ENCODE measurements around the gene S100A4.
"Not testable (repeated sequence)": the region's sequence is repeated elsewhere in the genome, so short reads cannot be mapped to it uniquely, and the experiment has no call there.

The S100A4 gene

DNA sequence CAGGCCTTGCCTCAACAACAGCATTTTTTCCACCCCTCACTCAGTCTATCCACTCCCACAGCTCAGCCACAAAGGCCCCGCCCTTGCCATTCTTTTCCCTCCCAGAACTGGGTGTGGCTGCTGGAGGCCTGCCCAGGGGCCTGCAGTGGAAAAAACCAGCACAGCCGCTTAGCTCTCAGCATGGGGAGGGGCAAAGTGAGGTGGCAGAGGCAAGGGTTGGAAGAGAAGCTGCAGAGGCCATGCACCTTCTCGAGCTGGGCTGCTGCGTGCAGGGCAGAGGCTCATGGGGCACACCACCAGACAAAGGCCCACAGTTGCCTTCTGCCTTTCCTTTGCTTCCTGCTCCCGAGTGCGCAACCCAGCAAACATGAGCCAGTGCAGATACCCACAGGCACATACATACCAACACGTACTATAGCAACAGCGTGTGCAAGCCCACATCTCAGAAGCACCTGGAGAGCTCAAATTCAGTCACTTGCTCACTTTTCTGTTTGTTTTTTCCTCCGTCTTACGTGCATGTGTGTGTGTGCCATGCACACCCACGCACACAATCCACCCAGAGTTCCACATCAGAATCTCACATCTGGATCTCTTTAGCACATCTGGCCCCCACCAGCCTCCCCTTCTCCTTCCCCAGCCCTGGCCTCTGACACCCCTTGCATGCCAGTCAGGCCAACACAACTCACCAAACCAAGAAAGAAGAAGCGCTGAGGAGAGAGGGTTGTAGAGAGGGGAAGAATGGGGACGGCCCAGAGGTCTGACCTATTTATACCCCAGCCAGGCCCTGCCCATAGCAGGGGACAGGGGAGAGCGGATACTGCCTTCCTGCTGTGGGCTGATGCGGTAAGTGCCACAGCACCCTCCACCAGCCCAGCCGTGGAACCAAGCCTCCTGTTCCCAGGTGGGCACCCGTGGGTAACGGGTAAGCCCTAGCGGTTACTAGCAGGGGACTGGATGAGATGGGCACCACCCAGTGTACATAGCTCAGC is at the start of gene S100A4:
Gene S100A4, minus strand, starts transcription at position 740 of the 989 bp plus-strand sequence. CDS start 1,012 bp downstream, outside the sequence.
- H3K9me3 Mint-ChIP-seq: no peaks in the 10 kb centered on the region
- peak within 1 kb of the TSS; percentile 81 for H3K4me3 Mint-ChIP-seq
- H3K27ac Mint-ChIP-seq: peak within 1 kb of the TSS; percentile 97
- peaks cover 25% of the 10 kb centered on the region for H3K36me3 Mint-ChIP-seq (ENCODE audit: low read depth)
- peaks cover 73% of the 10 kb centered on the region for H3K4me1 Mint-ChIP-seq (ENCODE audit: low read depth)
- no peaks in the 10 kb centered on the region for H3K27me3 Mint-ChIP-seq
- DNase-seq: peak; percentile 96

DNA sequence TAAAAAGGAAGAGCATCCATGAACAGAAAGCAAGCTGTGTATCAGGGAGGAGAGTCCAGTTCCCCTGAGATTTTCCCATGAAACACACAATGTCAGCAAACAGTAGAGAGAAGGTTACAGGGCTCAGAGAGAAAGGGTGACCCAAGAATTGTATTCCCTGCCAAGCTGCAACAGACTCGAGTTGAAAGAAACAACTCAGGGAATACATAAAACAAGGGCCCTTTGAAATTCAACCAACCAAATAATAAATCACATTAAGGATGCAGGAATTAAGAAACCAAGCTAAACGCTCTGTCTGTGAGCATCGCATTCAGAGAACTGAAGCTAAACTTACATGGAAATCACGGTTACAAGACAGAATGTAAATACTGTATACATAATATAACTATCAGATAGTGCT is 47.1 kb upstream of the S100A4 start:
- Mint-ChIP-seq H3K4me3 (no peak overlapping the region), H3K9me3 (no peaks in the 10 kb centered on the region), H3K36me3 (ENCODE audit: low read depth) (no peaks in the 10 kb centered on the region), H3K27me3 (no peaks in the 10 kb centered on the region), H3K4me1 (ENCODE audit: low read depth) (peaks cover 9% of the 10 kb centered on the region), H3K27ac (no peak overlapping the region)
- DNase-seq: no peak

DNA sequence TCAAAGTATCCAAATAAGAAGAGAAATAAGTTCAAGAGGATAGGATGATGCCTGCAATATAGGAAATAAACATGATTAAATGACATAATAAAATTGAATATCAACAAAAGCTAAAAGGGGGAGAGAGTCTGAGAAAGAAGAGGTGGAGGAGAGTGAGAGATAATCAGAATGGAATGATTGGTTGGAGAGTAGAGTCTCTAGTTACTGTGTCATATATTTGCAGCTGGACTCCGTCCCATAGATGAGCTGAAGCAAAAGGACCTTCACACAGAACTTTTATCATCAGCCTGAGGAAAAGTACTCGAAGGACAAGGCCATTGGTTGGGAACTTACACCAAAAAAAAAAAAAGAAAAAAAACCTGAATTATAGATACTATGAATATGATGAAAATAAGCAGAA is 42.9 kb upstream of the S100A4 start:
- Mint-ChIP-seq H3K4me3 (no peak overlapping the region), H3K27ac (no peak overlapping the region)

DNA sequence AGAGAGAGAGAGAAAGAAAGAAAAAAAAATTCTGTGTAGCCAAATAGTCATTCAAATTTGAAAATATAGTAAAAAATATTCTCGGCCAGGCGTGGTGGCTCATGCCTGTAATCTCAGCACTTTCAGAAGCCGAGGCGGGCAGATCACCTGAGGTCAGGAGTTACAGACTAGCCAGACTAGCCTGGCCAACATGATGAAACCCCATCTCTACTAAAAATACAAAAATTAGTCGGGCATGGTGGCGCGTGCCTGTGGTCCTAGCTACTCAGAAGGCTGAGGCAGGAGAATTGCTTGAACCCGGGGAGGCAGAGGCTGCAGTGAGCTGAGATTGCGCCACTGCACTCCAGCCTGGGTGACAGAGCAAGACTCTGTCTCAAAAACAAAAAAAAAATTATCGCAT is 42.4 kb upstream of the S100A4 start:
- H3K9me3 Mint-ChIP-seq; H3K4me3 Mint-ChIP-seq; DNase-seq; H3K27ac Mint-ChIP-seq; H3K4me1 Mint-ChIP-seq (ENCODE audit: low read depth); H3K36me3 Mint-ChIP-seq (ENCODE audit: low read depth); H3K27me3 Mint-ChIP-seq: not testable (repeated sequence)

More for the DNA sequence above, 42.9 kb upstream of the S100A4 start:
- DNase-seq: no peak
- no peaks in the 10 kb centered on the region for H3K4me1 Mint-ChIP-seq (ENCODE audit: low read depth)
- no peaks in the 10 kb centered on the region for H3K9me3 Mint-ChIP-seq
- no peaks in the 10 kb centered on the region for H3K36me3 Mint-ChIP-seq (ENCODE audit: low read depth)
- H3K27me3 Mint-ChIP-seq: peaks cover 4% of the 10 kb centered on the region

DNA sequence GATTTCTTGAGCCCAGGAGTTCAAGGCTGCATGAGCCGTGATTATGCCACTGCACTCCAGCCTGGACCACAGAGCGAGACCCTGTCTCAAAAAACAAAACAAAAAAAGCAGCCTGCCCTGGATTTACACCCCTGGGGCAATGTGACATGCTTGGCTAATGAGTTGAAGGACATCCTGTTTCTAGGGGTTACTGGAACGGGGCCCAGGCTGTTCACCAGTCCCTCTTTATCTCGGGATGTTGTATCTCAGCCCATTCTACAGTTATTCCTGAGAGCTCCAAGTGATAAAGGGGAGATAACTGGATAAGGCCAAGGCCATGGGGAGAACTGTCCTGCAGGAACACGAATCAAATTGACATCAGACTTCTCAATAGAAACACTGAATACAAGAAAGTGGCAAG is 41.7 kb upstream of the S100A4 start:
- Mint-ChIP-seq H3K36me3 (ENCODE audit: low read depth) (no peaks in the 10 kb centered on the region), H3K9me3 (no peaks in the 10 kb centered on the region), H3K4me1 (ENCODE audit: low read depth) (no peaks in the 10 kb centered on the region), H3K4me3 (no peak overlapping the region), H3K27ac (no peak overlapping the region), H3K27me3 (peaks cover 4% of the 10 kb centered on the region)
- no peak for DNase-seq

DNA sequence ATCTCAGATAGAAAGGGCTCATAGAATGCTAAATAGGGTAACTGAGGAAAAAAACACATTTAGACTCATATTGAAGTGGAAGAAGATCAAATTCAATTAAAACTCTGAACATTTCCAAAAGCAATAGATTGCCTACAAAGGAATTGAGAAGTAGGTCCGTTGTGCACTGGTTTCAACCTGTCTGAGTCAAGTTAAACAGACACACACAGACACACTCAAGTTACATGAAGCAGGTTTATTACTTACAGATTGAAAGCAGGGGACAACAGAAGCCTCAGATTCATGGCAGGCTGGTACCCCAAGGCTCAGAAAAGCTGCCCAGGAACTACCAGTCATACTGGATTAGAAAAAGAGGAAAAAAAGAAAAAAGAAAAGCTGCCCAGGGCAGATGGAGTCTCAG is 40.7 kb upstream of the S100A4 start:
- Mint-ChIP-seq H3K4me3 (no peak overlapping the region), H3K4me1 (ENCODE audit: low read depth) (no peaks in the 10 kb centered on the region), H3K36me3 (ENCODE audit: low read depth) (no peaks in the 10 kb centered on the region), H3K27ac (no peak overlapping the region), H3K27me3 (peaks cover 4% of the 10 kb centered on the region), H3K9me3 (no peaks in the 10 kb centered on the region)
- DNase-seq: no peak

DNA sequence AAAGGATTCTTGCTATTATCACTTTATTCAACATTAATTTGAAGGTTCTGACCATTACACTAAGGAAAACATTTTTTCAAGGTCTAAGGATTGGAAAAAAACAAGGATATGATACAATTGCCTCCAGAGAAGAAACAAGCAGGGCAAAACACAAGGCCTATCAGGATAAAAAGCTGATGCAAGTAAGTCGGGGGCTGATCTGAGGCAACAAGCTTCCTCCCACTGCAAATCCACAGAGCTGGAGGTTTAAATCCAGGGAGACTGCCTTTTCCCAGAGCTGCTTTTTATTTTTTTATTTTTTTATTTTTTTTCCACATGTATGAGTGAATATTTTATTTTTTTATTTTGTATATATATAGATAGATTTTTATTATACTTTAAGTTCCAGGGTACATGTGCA is 39.4 kb upstream of the S100A4 start:
- Mint-ChIP-seq H3K4me3 (no peak overlapping the region), H3K9me3 (no peaks in the 10 kb centered on the region), H3K27me3 (peaks cover 4% of the 10 kb centered on the region), H3K27ac (no peak overlapping the region), H3K36me3 (ENCODE audit: low read depth) (no peaks in the 10 kb centered on the region), H3K4me1 (ENCODE audit: low read depth) (no peaks in the 10 kb centered on the region)
- DNase-seq: no peak

DNA sequence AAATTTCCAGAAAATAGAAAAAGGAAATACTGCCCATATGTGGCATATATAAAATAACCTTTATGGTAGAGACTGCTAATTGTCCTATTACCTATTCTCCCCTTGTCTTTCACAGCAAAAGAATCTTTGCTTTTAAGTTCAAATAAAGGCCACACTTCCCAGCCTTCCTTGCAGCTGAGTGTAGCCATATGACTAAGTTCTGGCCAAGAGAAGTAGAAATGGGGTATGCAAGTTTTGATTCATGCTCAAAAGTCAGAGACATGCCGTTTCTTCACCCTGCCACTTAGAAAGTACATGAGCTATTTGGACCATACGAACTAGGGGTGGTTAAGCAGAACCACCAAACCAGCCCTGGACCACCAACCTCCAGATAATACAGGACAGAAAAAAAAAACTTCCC is 38.4 kb upstream of the S100A4 start:
- H3K4me3 Mint-ChIP-seq: no peak overlapping the region
- no peaks in the 10 kb centered on the region for H3K36me3 Mint-ChIP-seq (ENCODE audit: low read depth)
- no peak for DNase-seq
- no peak overlapping the region for H3K27ac Mint-ChIP-seq
- H3K9me3 Mint-ChIP-seq: no peaks in the 10 kb centered on the region
- no peaks in the 10 kb centered on the region for H3K4me1 Mint-ChIP-seq (ENCODE audit: low read depth)
- peaks cover 9% of the 10 kb centered on the region for H3K27me3 Mint-ChIP-seq

DNA sequence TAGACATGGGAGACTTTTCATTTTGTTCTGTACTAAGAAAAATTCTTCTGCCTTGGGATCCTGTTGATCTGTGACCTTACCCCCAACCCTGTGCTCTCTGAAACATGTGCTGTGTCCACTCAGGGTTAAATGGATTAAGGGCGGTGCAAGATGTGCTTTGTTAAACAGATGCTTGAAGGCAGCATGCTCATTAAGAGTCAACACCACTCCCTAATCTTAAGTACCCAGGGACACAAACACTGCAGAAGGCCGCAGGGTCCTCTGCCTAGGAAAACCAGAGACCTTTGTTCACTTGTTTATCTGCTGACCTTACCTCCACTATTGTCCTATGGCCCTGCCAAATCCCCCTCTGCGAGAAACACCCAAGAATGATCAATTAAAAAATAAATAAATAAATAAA is 37.9 kb upstream of the S100A4 start:
- H3K4me1 Mint-ChIP-seq (ENCODE audit: low read depth); DNase-seq; H3K9me3 Mint-ChIP-seq; H3K36me3 Mint-ChIP-seq (ENCODE audit: low read depth); H3K4me3 Mint-ChIP-seq; H3K27ac Mint-ChIP-seq: not testable (repeated sequence)
- H3K27me3 Mint-ChIP-seq: peaks cover 13% of the 10 kb centered on the region

DNA sequence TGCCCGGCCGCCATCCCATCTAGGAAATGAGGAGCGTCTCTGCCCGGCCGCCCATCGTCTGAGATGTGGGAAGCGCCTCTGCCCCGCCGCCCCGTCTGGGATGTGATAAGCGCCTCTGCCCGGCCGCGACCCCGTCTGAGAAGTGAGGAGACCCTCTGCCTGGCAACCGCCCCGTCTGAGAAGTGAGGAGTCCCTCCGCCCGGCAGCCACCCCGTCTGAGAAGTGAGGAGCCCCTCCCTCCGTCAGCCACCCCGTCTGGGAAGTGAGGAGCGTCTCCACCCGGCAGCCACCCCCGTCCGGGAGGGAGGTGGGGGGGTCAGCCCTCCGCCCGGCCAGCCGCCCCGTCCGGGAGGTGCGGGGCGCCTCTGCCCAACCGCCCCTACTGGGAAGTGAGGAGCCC is 37.2 kb upstream of the S100A4 start:
- not testable (repeated sequence) for H3K27ac Mint-ChIP-seq; H3K4me3 Mint-ChIP-seq; H3K36me3 Mint-ChIP-seq (ENCODE audit: low read depth); DNase-seq; H3K4me1 Mint-ChIP-seq (ENCODE audit: low read depth); H3K9me3 Mint-ChIP-seq
- peaks cover 20% of the 10 kb centered on the region for H3K27me3 Mint-ChIP-seq

DNA sequence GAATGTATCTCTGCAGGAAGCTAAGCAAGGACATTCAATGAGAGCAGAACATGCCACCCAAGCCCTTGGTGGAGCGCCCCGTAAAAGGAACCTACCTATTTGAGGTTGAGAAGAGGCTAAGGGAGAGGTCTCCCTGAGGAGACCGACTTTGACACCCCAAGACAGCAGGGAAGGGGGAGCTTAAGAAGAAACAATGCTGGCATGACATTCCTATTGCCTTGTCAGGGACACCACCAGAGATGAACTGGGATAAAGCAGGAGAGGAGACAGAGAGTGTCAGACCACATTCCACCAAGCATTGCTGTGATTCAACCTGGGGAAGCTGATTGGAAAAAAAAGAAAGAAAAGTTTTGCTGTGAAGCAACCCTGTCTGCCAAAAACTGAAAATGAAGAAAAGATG is 33.3 kb upstream of the S100A4 start:
- peaks cover 2% of the 10 kb centered on the region for H3K4me1 Mint-ChIP-seq (ENCODE audit: low read depth)
- H3K36me3 Mint-ChIP-seq (ENCODE audit: low read depth): no peaks in the 10 kb centered on the region
- DNase-seq: no peak
- H3K4me3 Mint-ChIP-seq: no peak overlapping the region
- H3K9me3 Mint-ChIP-seq: no peaks in the 10 kb centered on the region
- peaks cover 35% of the 10 kb centered on the region for H3K27me3 Mint-ChIP-seq
- H3K27ac Mint-ChIP-seq: no peak overlapping the region

DNA sequence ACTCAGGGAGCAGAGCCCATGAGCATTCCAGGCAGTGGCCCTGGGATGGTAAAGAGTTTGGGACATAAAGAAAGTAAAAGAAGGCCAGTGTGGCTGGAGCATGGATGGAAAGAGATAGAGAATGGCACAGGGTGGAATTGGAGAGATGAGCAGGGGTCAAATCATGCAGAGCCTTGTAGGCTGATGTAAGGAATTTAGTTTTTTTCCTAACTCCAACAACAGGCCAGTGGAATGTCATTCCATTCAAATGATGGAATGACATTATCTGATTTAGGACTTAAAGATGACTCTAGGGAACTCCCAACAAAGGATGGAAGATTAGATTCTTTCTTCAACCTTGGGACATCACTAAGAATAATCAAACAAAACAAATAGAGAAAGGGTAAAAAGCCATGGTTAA is 32.9 kb upstream of the S100A4 start:
- Mint-ChIP-seq H3K36me3 (ENCODE audit: low read depth) (no peaks in the 10 kb centered on the region), H3K27ac (no peak overlapping the region), H3K9me3 (no peaks in the 10 kb centered on the region), H3K27me3 (peaks cover 35% of the 10 kb centered on the region), H3K4me3 (no peak overlapping the region), H3K4me1 (ENCODE audit: low read depth) (peaks cover 6% of the 10 kb centered on the region)
- DNase-seq: no peak

DNA sequence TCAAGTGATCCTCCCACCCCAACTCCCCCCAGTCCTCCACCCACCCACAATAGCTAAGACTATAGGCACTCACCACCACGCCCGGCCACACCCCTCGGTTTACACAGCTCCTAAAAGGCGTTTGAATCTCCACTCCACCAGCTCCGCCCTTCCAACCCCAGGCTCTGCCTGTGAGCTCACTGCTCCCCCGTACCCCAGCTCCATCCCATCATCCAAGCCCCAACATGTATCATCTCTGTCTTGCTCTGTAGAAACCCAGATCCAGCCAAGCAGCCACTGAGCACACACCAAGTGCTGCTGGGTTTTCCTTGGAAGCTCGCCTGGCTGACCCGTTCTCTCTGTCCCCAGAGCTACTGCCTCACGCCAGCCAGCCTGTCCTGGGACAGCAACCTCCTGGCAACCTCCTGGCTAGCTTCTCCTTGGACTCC is 32.0 kb upstream of the S100A4 start:
- DNase-seq: no peak
- Mint-ChIP-seq H3K9me3 (no peaks in the 10 kb centered on the region), H3K4me3 (no peak overlapping the region), H3K36me3 (ENCODE audit: low read depth) (no peaks in the 10 kb centered on the region), H3K27ac (no peak overlapping the region), H3K4me1 (ENCODE audit: low read depth) (peaks cover 15% of the 10 kb centered on the region), H3K27me3 (peaks cover 35% of the 10 kb centered on the region)

DNA sequence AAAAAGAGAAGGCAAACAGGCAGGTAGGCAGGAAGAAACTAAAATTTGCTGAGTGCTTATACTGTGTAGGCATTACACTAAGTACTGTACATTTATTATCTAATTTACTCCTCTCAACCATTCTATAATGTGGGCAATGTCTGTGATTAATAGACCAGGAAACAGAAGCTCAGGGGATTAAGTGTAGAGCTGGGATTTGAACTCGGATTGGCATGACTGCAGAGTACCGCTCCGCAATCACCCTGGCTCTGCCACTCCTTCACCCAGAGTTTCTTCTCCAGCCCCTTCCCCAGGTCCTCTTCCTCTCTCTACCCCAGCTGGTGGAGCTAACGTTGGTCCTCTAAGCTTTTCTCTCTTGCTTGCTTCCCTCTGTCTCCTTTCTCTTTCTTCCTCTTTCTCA is 31.5 kb upstream of the S100A4 start:
- Mint-ChIP-seq H3K4me1 (ENCODE audit: low read depth) (peaks cover 20% of the 10 kb centered on the region), H3K9me3 (no peaks in the 10 kb centered on the region), H3K27ac (no peak overlapping the region), H3K4me3 (no peak overlapping the region), H3K36me3 (ENCODE audit: low read depth) (no peaks in the 10 kb centered on the region), H3K27me3 (peaks cover 35% of the 10 kb centered on the region)
- no peak for DNase-seq

DNA sequence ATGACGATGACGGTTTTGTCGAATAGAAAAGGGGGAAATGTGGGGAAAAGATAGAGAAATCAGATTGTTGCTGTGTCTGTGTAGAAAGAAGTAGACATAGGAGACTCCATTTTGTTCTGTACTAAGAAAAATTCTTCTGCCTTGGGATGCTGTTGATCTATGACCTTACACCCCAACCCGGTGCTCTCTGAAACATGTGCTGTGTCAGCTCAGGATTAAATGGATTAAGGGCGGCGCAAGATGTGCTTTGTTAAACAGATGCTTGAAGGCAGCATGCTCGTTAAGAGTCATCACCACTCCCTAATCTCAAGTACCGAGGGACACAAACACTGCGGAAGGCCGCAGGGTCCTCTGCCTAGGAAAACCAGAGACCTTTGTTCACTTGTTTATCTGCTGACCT is 29.9 kb upstream of the S100A4 start:
- H3K36me3 Mint-ChIP-seq (ENCODE audit: low read depth); DNase-seq; H3K9me3 Mint-ChIP-seq; H3K27ac Mint-ChIP-seq; H3K4me3 Mint-ChIP-seq: not testable (repeated sequence)
- H3K4me1 Mint-ChIP-seq (ENCODE audit: low read depth): peaks cover 33% of the 10 kb centered on the region
- H3K27me3 Mint-ChIP-seq: peaks cover 35% of the 10 kb centered on the region
